Measurements from ENCODE around the gene TSC2. TPM values are rescaled to one million over a fixed set of nuclear protein-coding genes. Genes with fewer than 3 reads are reported as not detected.

Gene TSC2
- total and polyA plus RNA-seq, 2 of the 13 experiments (the other 11 are each of a cell fraction or from before 2014, with no cell fraction given): 19.6 to 40.4 TPM

DNA sequence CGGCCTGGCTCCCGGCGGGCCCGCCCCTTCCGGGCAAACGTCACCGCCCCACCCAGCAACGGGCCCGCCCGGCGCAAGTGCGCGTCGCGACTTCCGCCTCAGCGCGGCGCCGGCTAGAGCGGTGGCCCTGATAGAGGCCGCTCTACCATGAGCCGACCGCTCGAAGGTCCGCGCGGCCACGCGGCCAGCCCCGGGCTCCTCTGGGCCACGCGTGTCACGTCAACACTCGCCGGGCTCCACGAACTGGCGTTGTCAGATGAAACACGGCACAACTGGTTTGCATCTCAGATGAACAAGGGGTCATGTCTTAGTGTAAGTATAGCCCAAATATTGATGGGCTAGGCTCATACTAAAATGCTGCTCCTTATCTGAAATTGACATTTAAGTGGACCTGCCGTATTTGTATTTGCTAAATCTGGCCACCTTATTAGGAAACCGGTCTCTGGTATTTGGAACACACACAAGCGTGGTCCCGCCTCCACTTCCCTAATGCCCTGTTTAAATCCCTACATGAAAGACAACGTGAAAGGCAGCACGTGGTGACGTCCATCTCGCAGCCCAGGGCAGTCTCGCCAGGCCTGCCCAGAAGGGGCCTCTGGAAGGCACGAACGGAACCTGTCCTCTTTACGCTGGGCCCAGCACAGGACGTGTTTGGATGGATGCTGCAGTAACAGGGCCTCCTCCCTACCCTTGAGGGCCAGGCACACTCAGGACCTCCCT lies 37.8 kb upstream of the TSC2 start, which contains the start of gene ZNF598 (continued):
- TF ChIP-seq, protein P1, sequence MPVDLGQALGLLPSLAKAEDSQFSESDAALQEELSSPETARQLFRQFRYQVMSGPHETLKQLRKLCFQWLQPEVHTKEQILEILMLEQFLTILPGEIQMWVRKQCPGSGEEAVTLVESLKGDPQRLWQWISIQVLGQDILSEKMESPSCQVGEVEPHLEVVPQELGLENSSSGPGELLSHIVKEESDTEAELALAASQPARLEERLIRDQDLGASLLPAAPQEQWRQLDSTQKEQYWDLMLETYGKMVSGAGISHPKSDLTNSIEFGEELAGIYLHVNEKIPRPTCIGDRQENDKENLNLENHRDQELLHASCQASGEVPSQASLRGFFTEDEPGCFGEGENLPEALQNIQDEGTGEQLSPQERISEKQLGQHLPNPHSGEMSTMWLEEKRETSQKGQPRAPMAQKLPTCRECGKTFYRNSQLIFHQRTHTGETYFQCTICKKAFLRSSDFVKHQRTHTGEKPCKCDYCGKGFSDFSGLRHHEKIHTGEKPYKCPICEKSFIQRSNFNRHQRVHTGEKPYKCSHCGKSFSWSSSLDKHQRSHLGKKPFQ (CRISPR knock-in tag; IDR thresholded peaks at IDR 0.05; ENCODE audit: insufficient replicate concordance): no peak
- TF ChIP-seq NFE2L1 (CRISPR knock-in tag; IDR thresholded peaks at IDR 0.05; ENCODE audit: borderline replicate concordance): no peak
- no peak for TF ChIP-seq ZNF773 (CRISPR knock-in tag; IDR thresholded peaks at IDR 0.05; ENCODE audit: borderline replicate concordance)
- TF ChIP-seq NFE2L2 (IDR thresholded peaks at IDR 0.05; ENCODE audit: low read length): no peak
- TF ChIP-seq ZNF615 (CRISPR knock-in tag; IDR thresholded peaks at IDR 0.05; ENCODE audit: borderline replicate concordance): no peak
- TF ChIP-seq, protein P2, sequence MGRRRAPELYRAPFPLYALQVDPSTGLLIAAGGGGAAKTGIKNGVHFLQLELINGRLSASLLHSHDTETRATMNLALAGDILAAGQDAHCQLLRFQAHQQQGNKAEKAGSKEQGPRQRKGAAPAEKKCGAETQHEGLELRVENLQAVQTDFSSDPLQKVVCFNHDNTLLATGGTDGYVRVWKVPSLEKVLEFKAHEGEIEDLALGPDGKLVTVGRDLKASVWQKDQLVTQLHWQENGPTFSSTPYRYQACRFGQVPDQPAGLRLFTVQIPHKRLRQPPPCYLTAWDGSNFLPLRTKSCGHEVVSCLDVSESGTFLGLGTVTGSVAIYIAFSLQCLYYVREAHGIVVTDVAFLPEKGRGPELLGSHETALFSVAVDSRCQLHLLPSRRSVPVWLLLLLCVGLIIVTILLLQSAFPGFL (CRISPR knock-in tag; IDR thresholded peaks at IDR 0.05): no peak
- TF ChIP-seq, protein P3, sequence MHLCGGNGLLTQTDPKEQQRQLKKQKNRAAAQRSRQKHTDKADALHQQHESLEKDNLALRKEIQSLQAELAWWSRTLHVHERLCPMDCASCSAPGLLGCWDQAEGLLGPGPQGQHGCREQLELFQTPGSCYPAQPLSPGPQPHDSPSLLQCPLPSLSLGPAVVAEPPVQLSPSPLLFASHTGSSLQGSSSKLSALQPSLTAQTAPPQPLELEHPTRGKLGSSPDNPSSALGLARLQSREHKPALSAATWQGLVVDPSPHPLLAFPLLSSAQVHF (CRISPR knock-in tag; IDR thresholded peaks at IDR 0.05): peak; percentile 51; the same call in 1 of the 2 replicates
- no peak for TF ChIP-seq ELF3 (CRISPR knock-in tag; IDR thresholded peaks at IDR 0.05)
- no peak for TF ChIP-seq WIZ (CRISPR knock-in tag; IDR thresholded peaks at IDR 0.05)
- no peak for TF ChIP-seq ZNF24 (IDR thresholded peaks at IDR 0.05)
- TF ChIP-seq, protein P4, sequence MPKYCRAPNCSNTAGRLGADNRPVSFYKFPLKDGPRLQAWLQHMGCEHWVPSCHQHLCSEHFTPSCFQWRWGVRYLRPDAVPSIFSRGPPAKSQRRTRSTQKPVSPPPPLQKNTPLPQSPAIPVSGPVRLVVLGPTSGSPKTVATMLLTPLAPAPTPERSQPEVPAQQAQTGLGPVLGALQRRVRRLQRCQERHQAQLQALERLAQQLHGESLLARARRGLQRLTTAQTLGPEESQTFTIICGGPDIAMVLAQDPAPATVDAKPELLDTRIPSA (CRISPR knock-in tag; IDR thresholded peaks at IDR 0.05; ENCODE audit: borderline replicate concordance): no peak
- peak; percentile 67; the same call in 1 of the 2 replicates for TF ChIP-seq HDAC1 (CRISPR knock-in tag; IDR thresholded peaks at IDR 0.05)
- TF ChIP-seq ZNF558 (CRISPR knock-in tag; IDR thresholded peaks at IDR 0.05; ENCODE audit: borderline replicate concordance): no peak
- TF ChIP-seq, protein P5, sequence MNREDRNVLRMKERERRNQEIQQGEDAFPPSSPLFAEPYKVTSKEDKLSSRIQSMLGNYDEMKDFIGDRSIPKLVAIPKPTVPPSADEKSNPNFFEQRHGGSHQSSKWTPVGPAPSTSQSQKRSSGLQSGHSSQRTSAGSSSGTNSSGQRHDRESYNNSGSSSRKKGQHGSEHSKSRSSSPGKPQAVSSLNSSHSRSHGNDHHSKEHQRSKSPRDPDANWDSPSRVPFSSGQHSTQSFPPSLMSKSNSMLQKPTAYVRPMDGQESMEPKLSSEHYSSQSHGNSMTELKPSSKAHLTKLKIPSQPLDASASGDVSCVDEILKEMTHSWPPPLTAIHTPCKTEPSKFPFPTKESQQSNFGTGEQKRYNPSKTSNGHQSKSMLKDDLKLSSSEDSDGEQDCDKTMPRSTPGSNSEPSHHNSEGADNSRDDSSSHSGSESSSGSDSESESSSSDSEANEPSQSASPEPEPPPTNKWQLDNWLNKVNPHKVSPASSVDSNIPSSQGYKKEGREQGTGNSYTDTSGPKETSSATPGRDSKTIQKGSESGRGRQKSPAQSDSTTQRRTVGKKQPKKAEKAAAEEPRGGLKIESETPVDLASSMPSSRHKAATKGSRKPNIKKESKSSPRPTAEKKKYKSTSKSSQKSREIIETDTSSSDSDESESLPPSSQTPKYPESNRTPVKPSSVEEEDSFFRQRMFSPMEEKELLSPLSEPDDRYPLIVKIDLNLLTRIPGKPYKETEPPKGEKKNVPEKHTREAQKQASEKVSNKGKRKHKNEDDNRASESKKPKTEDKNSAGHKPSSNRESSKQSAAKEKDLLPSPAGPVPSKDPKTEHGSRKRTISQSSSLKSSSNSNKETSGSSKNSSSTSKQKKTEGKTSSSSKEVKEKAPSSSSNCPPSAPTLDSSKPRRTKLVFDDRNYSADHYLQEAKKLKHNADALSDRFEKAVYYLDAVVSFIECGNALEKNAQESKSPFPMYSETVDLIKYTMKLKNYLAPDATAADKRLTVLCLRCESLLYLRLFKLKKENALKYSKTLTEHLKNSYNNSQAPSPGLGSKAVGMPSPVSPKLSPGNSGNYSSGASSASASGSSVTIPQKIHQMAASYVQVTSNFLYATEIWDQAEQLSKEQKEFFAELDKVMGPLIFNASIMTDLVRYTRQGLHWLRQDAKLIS (CRISPR knock-in tag; IDR thresholded peaks at IDR 0.05): peak; percentile 27; the same call in 1 of the 2 replicates
- no peak for TF ChIP-seq KLF9 (CRISPR knock-in tag; IDR thresholded peaks at IDR 0.05; ENCODE audit: low read depth)
- TF ChIP-seq NFRKB (IDR thresholded peaks at IDR 0.05): no peak
- TF ChIP-seq, protein P6, sequence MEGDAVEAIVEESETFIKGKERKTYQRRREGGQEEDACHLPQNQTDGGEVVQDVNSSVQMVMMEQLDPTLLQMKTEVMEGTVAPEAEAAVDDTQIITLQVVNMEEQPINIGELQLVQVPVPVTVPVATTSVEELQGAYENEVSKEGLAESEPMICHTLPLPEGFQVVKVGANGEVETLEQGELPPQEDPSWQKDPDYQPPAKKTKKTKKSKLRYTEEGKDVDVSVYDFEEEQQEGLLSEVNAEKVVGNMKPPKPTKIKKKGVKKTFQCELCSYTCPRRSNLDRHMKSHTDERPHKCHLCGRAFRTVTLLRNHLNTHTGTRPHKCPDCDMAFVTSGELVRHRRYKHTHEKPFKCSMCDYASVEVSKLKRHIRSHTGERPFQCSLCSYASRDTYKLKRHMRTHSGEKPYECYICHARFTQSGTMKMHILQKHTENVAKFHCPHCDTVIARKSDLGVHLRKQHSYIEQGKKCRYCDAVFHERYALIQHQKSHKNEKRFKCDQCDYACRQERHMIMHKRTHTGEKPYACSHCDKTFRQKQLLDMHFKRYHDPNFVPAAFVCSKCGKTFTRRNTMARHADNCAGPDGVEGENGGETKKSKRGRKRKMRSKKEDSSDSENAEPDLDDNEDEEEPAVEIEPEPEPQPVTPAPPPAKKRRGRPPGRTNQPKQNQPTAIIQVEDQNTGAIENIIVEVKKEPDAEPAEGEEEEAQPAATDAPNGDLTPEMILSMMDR (CRISPR knock-in tag; IDR thresholded peaks at IDR 0.05): 0 out of 2 replicates have a peak, but pooled peaks have one; percentile 8
- TF ChIP-seq ZNF232 (CRISPR knock-in tag; IDR thresholded peaks at IDR 0.05; ENCODE audit: borderline replicate concordance): no peak
- TF ChIP-seq ZNF296 (CRISPR knock-in tag; conservative IDR thresholded peaks at IDR 0.05): no peak
- TF ChIP-seq ZNF33A (CRISPR knock-in tag; IDR thresholded peaks at IDR 0.05; ENCODE audit: borderline replicate concordance): no peak
